A549 (cell line): Measurements from ENCODE around the gene TNFAIP8. TPM values are rescaled to one million over a fixed set of nuclear protein-coding genes. Genes with fewer than 3 reads are reported as not detected.

ENCODE experiments used
- ATAC-seq, 2 experiments: fragments of 200-7000 bp in 1 of 2; fragments of >200 bp in 1 of 2; cut with Nextera tagmentation in 1 of 2; cut with Tn5 transposase in 1 of 2; 3 replicates each; pipeline versions ENCODE4 v1.8.0 to v1.9.1; 2018 to 2020; ENCODE audit warnings: mild to moderate bottlenecking in 1 of 2, moderate library complexity in 1 of 2
- CTCF ChIA-PET: fragments of 300-600 bp; sonication (Branson Sonifier 250); formaldehyde crosslinking; extraction: SDS; loops from one replicate; lab custom pipeline; 2021; ENCODE audit warnings: antibody characterized with exemption, inconsistent platforms; lab: Yijun Ruan, JAX
- POLR2A ChIA-PET: fragments of 350-600 bp; formaldehyde crosslinking; extraction: SDS; loops from one replicate; lab custom pipeline; 2021; ENCODE audit warnings: antibody characterized with exemption, inconsistent platforms; lab: Yijun Ruan, JAX
- DNase-seq, 2 experiments: peaks; one replicate each; pipeline versions ENCODE4 v3.0.0 to v3.0.0-alpha.2; 2011 to 2016; ENCODE audit warnings: low read depth in 1 of 2, low spot score in 1 of 2
- FAIRE-seq: peaks from 2 replicates; lab custom pipeline; 2011; peaks lifted over from hg19 to GRCh38; lab: Jason Lieb, UNC
- H3K27ac ChIP-seq, 2 experiments: fragments of >200 bp; sonication (Bioruptor Twin); formaldehyde crosslinking; 3 replicates each; pipeline ENCODE4 v1.5.1; 2016 to 2017
- H3K4me1 ChIP-seq: fragments of >200 bp; sonication (Bioruptor Twin); formaldehyde crosslinking; 3 replicates; pipeline ENCODE4 v1.6.1; 2016
- H3K4me2 ChIP-seq: fragments of >200 bp; sonication (Bioruptor Twin); formaldehyde crosslinking; 3 replicates; pipeline ENCODE4 v1.6.1; 2016
- H3K4me3 ChIP-seq: fragments of >200 bp; sonication (Bioruptor Twin); formaldehyde crosslinking; 3 replicates; pipeline ENCODE4 v1.5.1; 2016
- H3K9me3 ChIP-seq: fragments of >200 bp; sonication (Bioruptor Twin); formaldehyde crosslinking; 3 replicates; pipeline ENCODE4 v1.6.1; 2016
- E2F6 ChIP-seq: IDR thresholded peaks from 2 replicates; pipeline ENCODE4 v1.6.1; 2012; ENCODE audit warnings: low read depth, borderline replicate concordance
- ELK1 ChIP-seq: fragments of 150-350 bp; IDR thresholded peaks from 2 replicates; pipeline ENCODE4 v1.6.1; 2014; ENCODE audit warnings: low read depth, mild to moderate bottlenecking, low read length
- EP300 ChIP-seq, 2 experiments: fragments of >200 bp; sonication (Bioruptor Twin); formaldehyde crosslinking; IDR thresholded peaks; 2 replicates in 1 of 2; 3 replicates in 1 of 2; pipeline ENCODE4 v1.6.1; 2016 to 2017
- FOSB ChIP-seq: fragments of 250-450 bp; sonication (Bioruptor Pico); IDR thresholded peaks from 2 replicates; pipeline ENCODE4 v1.5.0; 2020; ENCODE audit warnings: mild to moderate bottlenecking, moderate library complexity
- HDAC2 ChIP-seq: fragments of 200-600 bp; sonication (generic); IDR thresholded peaks from 2 replicates; pipeline ENCODE4 v1.6.1; 2016
- HES2 ChIP-seq: fragments of >200 bp; sonication (Bioruptor Twin); formaldehyde crosslinking; IDR thresholded peaks from 2 replicates; pipeline ENCODE4 v1.6.1; 2016
- HMGXB4 ChIP-seq: fragments of 250-450 bp; sonication (Bioruptor Pico); IDR thresholded peaks from 2 replicates; pipeline ENCODE4 v1.5.0; 2021; ENCODE audit warnings: mild to moderate bottlenecking, moderate library complexity, borderline replicate concordance
- JUNB ChIP-seq: fragments of >200 bp; sonication (Bioruptor Twin); formaldehyde crosslinking; IDR thresholded peaks from 2 replicates; pipeline ENCODE4 v1.6.1; 2016
- MAFK ChIP-seq: fragments of 450-650 bp; IDR thresholded peaks from 2 replicates; pipeline ENCODE4 v1.6.1; 2014; ENCODE audit not compliant: partially characterized antibody
- MAZ ChIP-seq: fragments of 150-350 bp; IDR thresholded peaks from 2 replicates; pipeline ENCODE4 v1.6.1; 2014; ENCODE audit warnings: antibody characterized with exemption, low read depth, low read length, borderline replicate concordance
- NFE2L2 ChIP-seq: fragments of 150-350 bp; conservative IDR thresholded peaks from 2 replicates; pipeline ENCODE4 v1.6.1; 2014; ENCODE audit warnings: low read length
- NPAS2 ChIP-seq: fragments of 250-450 bp; sonication (Bioruptor Pico); IDR thresholded peaks from 2 replicates; pipeline ENCODE4 v1.8.0; 2022; ENCODE audit warnings: mild to moderate bottlenecking, moderate library complexity, borderline replicate concordance
- POLR2A ChIP-seq: IDR thresholded peaks from 2 replicates; pipeline ENCODE4 v1.6.1; 2012; ENCODE audit warnings: mild to moderate bottlenecking, low read length
- REST ChIP-seq: fragments of 200-600 bp; sonication (generic); IDR thresholded peaks from 2 replicates; pipeline ENCODE4 v1.6.1; 2016; ENCODE audit warnings: antibody characterized with exemption, mild to moderate bottlenecking, moderate library complexity
- RNF2 ChIP-seq: fragments of 200-600 bp; sonication (generic); IDR thresholded peaks from 2 replicates; pipeline ENCODE4 v1.6.1; 2016; ENCODE audit warnings: low read depth, mild to moderate bottlenecking, antibody characterized with exemption, moderate library complexity, borderline replicate concordance
- SREBF2 ChIP-seq: fragments of 450-650 bp; IDR thresholded peaks from 2 replicates; pipeline ENCODE4 v1.6.1; 2014; ENCODE audit warnings: mild to moderate bottlenecking, moderate library complexity
- TP53 ChIP-seq: fragments of 250-450 bp; sonication (Bioruptor Pico); IDR thresholded peaks from 2 replicates; pipeline ENCODE4 v1.5.0; 2021; ENCODE audit warnings: mild to moderate bottlenecking, moderate library complexity
- WGBS: methylation state at CpG from one replicate; pipeline ENCODE4 v1.1.6; 2017; ENCODE audit errors: missing lambda C conversion rate; 5-methylcytosine and 5-hydroxymethylcytosine counted together
- polyA plus RNA-seq, 4 experiments: library from polyadenylated mRNA; depleted of rRNA in 3 of 4; stranded (reverse); fragments of >200 nt; fragmentation: RNase III in 1 of 4; extraction: RNeasy Plus Mini Kit Qiagen cat#74134 plus additional on column Dnase treatment in 1 of 4; gene quantifications; 2 replicates in 3 of 4; 3 replicates in 1 of 4; pipeline ENCODE4 v1.2.3, GENCODE V29; 2011 to 2017

The TNFAIP8 gene
- polyA plus RNA-seq, 2 of the 4 experiments (the other 2 are of a cell fraction), result 34.9 to 35.7 TPM

- TF ChIP-seq REST, result no peak
These were observed 28.8 kb upstream of the TNFAIP8 start (continued) for GRCh38 chr5:119327018-119327417.

- peak overlapping the region in 1 of 2 experiments; percentile 30; a peak in 2 of 6 replicates for H3K27ac ChIP-seq
- no peak for FAIRE-seq
- ATAC-seq, result no peak
- ChIA-PET POLR2A (interaction anchor here (1.0 to 1.2 kb wide), 2 partner anchors 61 to 258 kb away, joined by 3 read pairs; partner anchors contain the start of gene DMXL1), CTCF (interaction anchor here (0.6 to 1.5 kb wide), 3 partner anchors 21 to 341 kb away, joined by 4 to 6 read pairs (median 6); partner anchors contain the start of gene DTWD2)
- H3K4me3 ChIP-seq, result no peak overlapping the region
- WGBS, result 88% methylated on average over 10 of the region's 10 CpGs
- TF ChIP-seq HMGXB4 (CRISPR knock-in tag) (no peak), MAFK (peak; percentile 40)
- no peak overlapping the region for H3K4me2 ChIP-seq
- no peak for DNase-seq
- H3K4me1 ChIP-seq, result peaks cover 56% of the 10 kb centered on the region
- no peaks in the 10 kb centered on the region for H3K9me3 ChIP-seq
These were observed 26.8 kb upstream of the TNFAIP8 start for GRCh38 chr5:119328753-119329602.

- TF ChIP-seq TP53 (no peak), RNF2 (no peak), HDAC2 (no peak), REST (no peak), HES2 (no peak), EP300 (IDR thresholded peaks at IDR 0.05) (no peak), E2F6 (no peak), NPAS2 (CRISPR knock-in tag) (no peak), POLR2A (no peak), NFE2L2 (no peak), SREBF2 (no peak), ELK1 (no peak), MAZ (no peak), JUNB (no peak), FOSB (CRISPR knock-in tag) (no peak)
- FAIRE-seq (no peak), ATAC-seq (no peak), DNase-seq (no peak)
- ChIA-PET POLR2A (interaction anchor here (1.0 kb wide), 1 partner anchor 259 kb away, joined by 3 read pairs; the partner anchor contains the start of gene DMXL1), CTCF (interaction anchor here (0.6 to 1.5 kb wide), 3 partner anchors 21 to 83 kb away, joined by 3 to 6 read pairs (median 4); no protein-coding TSS in a partner anchor)
- Histone ChIP-seq H3K4me3 (no peak overlapping the region), H3K4me1 (peaks cover 61% of the 10 kb centered on the region), H3K4me2 (no peak overlapping the region), H3K9me3 (no peaks in the 10 kb centered on the region), H3K27ac (peak overlapping the region in 1 of 2 experiments; percentile 30; a peak in 1 of 6 replicates)
- 93% methylated on average over 6 of the region's 6 CpGs for WGBS
These were observed 26.2 kb upstream of the TNFAIP8 start for GRCh38 chr5:119329666-119330065.
